22Rv1 (cell line): ENCODE results near the gene BEGAIN.

ENCODE experiments used
- CTCF ChIP-seq: fragments of 450-650 bp; IDR thresholded peaks from 2 replicates; pipeline ENCODE4 v1.5.1; 2017; ENCODE audit warnings: mild to moderate bottlenecking
- ZFX ChIP-seq: fragments of 450-650 bp; IDR thresholded peaks from 2 replicates; pipeline ENCODE4 v1.6.1; 2017; ENCODE audit warnings: antibody characterized with exemption, borderline replicate concordance

GRCh38 chr14:100589760-100590469, 2.7 kb upstream of the BEGAIN start:
- TF ChIP-seq CTCF (no peak), ZFX (no peak)
